Midbrain (tissue), 1 donor: ENCODE data around the gene SLC5A5.
A peak's percentile ranks its signal among the peaks of the same experiment; 100 is the strongest.
"Not testable (repeated sequence)": the region's sequence is repeated elsewhere in the genome, so short reads cannot be mapped to it uniquely, and the experiment has no call there.

ENCODE experiments used
- DNase-seq: peaks from one replicate; lab custom pipeline; 2025; lab: John Stamatoyannopoulos, UW

The SLC5A5 gene

DNA sequence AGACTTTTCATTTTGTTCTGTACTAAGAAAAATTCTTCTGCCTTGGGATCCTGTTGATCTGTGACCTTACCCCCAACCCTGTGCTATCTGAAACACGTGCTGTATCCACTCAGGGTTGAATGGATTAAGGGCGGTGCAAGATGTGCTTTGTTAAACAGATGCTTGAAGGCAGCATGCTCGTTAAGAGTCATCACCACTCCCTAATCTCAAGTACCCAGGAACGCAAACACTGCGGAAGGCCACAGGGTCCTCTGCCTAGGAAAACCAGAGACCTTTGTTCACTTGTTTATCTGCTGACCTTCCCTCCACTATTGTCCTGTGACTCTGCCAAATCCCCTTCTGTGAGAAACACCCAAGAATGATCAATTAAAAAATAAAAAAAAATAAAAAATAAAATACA, 47.4 kb downstream of the SLC5A5 start:
- DNase-seq = not testable (repeated sequence)

DNA sequence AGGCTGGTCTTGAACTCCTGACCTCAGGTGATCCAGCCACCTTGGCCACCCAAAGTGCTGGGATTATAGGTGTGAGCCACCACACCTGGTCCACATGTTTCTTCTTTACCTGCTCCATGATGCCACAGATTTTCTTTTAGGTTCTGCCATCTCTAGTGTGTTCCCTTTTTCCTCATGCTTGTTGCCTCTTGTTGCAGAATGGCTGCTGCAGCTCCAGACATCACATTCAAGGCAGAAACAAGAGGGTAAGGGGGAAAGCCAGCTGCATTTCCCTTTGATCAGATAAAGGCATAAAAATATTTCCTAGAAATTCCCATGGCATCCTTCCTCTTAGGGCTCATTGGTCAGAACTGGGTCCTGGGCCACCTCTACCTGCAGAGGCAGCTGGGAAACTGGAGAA, 48.8 kb downstream of the SLC5A5 start:
- no peak for DNase-seq

DNA sequence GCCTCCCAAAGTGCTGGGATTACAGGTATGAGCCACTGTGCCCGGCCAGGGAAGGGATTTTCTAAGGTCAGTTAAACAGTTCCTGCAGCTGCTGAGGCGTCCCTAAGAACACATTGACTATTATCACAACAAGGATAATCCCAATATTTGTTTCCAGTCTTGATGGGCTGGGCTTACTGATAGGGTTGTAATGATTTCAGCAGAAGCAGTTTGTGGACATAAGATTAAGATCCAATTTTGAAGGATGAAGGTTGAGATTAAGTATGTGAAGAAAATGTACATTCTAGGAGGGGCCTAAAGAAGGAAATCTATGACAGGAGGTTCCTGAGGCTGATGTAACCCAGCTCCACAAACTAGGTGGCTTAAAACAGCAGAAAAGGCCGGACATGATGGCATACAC, 50.4 kb downstream of the SLC5A5 start:
- no peak for DNase-seq

DNA sequence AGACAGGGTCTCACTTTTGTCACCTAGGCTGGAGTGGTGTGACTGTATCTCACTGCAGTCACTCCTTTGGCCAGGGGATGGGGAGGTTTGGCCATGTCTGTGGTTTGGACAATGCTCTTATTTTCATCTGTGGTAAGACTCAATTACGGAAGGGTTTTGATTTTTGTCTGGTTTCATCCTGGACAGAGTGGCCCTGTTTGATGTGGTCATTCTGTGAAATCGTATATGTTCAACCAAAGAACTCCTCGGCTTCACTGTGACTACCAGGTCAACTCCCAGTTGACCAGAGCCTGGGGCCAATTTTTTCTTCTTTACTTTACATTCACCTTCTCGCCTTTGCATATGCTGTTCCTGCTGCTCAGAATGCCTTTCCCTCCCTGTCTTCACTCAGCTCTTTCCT, 54.3 kb downstream of the SLC5A5 start:
- DNase-seq = no peak

DNA sequence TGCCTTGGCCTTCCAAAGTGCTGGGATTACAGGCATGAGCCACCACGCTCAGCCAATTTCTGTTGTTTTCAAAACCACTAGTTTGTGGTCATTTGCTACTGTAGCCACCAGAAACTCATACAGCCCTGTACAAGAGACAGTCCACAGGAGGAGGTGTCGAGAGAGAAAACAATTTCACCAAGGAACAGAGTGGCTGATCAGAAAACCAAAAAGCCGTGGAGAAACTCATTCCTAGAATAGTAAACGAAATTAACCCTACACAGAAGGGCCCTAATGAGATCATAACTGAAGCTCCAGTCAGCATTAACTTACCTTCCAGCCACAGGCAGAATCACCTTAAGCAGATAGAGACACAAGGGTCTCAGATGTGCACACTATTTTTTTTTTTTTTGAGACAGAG, 57.3 kb downstream of the SLC5A5 start:
- DNase-seq = no peak

DNA sequence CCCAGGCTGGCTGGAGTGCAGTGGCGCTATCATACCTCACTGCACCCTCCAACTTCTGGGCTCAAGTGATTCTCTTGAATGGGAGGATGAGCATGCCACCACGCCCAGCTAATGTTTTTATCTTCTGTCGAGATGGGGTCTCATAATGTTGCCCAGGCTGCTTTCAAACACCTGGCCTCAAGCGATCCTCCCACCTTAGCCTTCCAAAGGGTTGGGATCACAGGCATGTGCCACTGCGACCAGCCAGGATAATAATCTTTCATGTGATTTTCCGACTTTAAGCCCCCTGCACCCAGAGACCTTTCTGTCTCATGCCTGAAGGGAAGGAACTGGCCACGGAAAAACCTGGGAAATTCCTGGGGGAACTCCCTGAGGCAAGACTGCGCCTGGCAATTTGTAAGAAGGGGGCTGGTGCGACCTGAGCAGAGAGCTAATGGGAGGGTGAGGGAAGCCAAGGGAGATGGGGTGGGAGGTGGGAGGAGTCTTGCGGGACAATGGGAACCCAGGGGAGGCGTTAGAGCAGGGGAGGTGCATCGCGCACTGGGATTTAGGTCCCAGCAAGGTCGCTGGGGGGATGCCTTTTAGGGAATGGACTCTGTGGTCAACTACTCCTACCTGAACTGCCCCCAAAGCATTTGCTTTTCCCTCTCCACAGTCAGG, 59.9 kb downstream of the SLC5A5 start:
- DNase-seq = no peak

DNA sequence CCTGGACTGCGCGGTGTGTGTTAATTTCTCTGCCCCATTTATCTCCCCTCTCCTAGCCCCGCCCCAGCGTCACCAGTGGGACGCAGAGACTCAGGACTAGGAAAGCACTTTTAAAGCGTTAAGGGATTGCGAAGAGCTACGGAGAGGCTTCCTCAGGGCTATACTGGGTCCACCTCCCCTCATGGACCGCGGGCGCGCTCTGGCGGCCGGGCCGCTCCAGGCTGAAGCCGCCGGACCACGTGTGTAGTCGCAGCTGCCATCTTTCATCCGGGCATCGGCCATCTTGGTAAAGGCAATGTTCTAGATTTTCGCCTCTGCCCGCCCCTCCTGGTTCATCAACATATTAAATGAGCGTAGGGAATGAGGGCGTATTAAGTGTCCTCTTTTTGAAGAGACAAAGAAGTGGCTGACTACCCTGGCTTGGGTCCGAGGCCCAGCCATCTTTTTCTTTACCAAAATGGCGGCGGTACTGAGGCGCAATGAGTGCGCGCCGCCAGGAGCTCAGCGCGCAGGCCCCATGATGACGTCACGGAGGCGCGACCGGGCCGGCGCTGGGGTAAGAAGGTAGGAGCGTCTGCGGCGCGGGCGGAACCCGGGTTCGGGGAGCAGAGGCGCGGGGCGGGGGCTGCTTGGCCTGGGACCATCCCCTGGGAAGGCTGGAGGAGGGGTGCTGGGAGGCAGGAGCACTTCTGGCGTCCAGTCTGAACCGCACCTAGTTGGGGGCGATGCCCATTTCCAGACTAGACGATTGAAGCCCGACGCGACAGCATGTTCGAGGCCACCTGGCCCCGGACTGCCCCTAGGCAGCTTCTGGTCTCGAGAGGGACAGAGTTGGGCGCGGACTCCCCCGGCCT, 61.0 kb downstream of the SLC5A5 start, which contains the start of gene CCDC124:
CCDC124 (plus strand) TSS at position 531 of the 854 bp plus-strand sequence. CDS start 3,406 bp downstream, outside the sequence.
- peak; percentile 95 for DNase-seq

DNA sequence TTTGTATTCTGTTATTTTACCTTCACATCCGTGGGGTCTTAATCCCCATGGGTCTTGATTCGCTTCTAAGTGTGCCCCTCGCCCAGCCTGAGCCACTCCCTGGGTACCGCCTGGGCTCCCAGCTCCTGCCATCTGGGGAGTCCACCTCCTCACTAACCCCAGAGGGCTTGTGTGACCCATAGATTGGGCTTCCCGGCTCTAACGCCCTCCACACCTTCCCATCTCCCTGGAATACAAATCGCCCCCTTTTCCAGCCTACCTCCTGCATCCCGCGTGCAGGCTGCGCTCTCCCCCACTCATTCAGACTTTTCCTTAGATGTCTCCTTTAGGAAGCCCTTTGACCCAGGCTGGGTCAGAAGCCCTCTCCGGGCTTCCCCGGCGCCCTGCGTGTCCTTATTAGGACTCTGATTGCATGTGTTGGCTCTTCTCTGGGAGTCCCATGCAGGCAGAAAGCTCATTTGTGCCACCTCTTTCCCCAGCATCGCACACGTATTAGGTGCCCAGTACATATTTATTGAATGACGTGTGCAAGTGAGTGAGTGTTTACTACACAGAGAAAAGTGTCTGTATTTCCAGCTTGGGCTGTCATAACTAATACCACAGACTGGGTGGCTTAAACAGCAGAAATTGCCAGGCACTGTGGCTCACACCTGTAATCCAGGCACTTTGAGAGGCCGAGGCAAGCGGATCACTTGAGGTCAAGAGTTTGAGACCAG, 61.8 kb downstream of the SLC5A5 start:
- DNase-seq = no peak

DNA sequence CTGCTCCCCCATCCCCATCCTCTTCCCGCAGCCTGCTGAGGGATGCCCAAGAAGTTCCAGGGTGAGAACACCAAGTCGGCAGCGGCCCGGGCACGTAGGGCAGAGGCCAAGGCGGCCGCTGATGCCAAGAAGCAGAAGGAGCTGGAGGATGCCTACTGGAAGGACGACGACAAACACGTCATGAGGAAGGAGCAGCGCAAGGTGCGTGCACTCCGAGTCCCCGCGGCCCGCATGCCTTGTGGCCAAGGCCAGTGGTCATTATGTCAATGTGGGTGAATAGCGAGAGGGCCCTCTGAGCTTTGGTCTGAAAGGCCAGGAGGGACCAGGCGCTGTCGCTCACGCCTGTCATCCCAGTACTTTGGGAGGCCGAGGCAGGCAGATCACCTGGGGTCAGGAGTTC, 64.6 kb downstream of the SLC5A5 start:
- no peak for DNase-seq

DNA sequence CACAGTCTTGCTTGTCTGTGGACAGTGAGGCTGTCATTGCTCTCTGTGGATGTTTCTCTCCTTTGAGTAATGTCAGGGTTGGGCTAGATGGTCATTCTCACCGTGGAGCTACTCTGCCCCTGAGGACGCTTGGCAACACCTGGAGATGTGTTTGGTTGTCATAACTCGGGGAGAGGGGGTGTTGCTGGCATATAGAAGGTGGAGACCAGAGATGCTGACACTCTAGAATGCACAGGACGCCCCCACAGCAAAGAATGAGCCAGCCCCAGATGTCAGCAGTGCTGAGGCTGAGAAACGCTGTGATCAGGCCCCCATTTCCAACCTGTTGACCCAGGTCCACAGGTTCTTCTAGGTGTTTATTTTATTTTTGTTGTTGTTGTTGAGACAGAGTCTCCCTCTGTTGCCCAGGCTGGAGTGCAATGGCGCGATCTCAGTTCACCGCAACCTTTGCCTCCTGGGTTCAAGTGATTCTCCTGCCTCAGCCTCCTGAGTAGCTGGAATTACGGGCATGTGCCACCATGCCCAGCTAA, 65.7 kb downstream of the SLC5A5 start:
- no peak for DNase-seq

DNA sequence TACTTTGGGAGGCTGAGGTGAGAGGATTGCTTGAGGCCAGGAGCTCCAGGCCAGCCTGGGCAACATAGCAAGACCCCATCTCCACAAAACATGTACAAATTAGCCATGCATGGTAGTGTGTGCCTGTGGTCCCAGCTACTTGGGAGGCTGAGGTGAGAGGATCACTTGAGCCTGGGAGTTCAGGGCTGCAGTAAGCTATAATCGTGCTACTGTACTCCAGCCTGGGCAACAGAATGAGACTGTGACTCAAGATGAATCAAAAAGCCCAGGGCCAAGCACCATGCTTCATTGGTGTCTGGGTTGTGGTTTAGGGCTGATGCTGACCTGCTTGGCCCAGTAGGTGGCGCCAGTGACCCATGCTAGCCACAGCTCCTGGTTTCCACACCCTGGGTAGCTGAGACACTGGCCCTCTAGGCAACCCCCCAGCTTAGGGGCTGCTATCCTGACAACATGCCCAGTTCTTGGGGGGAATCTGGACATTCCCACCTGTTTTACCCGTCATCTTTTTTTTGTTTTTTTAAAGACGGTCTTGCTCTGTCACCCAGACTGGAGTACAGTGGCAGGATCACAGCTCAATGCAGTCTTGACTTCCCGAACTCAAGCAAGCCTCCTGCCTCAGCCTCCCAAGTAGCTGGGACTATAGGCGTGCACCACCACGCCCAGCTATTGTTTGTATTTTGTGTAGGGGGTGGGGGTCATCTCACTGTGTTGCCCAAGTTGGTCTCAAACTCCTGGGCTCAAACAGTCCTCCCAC, 66.5 kb downstream of the SLC5A5 start:
- peak; percentile 77 for DNase-seq

DNA sequence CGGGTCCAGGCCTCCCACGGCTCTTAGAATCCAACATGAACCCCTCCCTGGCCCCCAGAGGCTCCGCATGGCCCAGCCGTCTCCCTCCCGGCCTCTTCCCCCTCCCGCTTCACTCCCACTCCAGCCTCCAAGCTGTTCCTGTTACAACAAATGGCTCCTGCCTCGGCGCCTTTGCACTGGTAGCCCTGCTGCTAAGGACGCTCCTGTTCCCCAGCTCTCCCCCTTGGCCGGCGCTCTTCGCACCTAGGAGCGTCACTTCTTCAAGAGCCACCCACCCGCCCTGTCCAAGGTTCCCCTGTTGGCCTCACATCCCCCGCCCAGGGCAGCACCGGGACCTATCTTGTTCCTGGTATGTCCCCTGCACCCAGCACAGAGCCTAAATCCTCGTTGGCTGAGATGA, 70.4 kb downstream of the SLC5A5 start:
- no peak for DNase-seq

DNA sequence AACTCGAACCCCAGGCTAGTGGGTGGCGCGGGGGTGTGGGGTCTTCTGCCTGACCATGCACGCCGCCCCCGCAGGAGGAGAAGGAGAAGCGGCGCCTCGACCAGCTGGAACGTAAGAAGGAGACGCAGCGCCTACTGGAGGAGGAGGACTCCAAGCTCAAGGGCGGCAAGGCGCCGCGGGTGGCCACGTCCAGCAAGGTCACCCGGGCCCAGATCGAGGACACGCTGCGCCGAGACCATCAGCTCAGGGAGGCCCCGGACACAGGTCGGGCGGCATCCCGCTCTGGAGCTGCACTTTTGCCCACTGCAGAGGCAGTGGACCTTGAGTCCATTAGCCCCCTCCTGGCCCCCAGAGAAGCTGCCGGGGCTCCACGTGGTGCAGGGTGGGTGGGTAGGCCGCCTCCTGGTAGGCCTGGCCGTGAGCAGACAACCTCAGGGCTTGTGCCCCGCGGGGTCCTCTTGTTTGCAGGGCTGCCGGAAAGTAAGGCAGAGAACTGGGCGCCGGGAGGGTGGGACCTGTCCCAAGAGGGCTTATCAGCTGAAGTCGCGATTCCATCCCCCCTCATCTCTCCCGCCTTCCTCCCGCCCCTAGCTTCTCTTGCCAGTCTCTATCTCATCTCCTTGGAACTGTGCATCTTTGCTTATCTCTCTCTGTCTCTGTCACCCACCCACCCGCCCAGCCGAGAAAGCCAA, 71.0 kb downstream of the SLC5A5 start:
- no peak for DNase-seq

DNA sequence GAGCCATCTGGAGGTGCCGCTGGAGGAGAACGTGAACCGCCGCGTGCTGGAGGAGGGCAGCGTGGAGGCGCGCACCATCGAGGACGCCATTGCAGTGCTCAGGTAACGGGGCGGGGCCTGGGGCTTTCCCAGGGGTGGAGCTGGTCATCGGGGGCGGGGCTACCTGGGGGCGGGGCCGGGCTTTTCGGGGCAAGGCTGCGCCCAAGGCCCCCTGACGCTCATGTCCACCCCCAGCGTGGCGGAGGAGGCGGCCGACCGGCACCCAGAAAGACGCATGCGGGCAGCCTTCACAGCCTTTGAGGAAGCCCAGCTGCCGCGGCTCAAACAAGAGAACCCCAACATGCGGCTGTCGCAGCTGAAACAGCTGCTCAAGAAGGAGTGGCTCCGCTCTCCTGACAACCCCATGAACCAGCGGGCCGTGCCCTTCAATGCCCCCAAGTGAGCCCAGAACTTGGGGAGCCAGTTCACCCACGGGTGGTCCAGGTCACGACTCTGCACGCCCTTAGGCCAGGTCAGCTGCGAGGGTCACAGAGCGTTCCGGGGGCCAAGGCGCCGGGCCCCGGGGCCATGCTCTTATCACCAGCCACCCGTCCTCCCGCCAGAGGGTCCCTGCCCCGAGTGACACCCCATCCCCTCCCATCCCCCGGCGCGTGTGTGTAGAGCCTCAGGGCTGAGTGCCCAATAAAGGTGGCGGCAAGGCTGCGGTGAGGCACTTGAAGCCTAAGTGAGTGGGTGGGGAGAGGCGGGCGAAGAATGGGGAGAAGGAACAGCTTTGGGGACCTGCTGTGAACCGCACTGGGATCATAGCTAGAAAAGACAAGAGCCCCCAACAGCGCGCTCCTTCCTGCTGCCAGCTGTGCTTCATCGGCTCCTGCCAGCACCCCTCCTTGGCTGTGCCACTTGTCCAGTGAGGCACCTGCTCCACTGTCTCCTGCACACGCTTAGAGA, 71.8 kb downstream of the SLC5A5 start:
- no peak for DNase-seq

DNA sequence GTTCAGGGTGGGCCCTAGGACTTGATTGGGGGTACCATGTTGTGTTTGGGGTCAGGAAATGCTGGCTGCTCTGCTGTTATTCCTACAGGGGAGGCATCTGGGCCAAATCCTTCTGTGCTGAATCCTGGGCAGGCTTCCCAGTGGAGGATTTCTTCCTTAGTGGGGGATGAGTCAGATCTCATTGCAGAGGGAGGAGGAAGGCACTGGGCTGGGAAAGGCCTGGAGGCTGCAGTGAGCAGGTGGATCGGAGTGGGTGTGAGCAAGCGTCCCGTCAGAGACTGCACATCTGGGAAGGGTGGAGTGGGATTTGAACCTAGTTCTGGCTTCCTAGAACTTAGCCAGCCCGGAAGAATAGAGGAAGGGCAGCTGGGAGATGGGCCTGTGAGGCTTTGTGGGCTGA, 72.6 kb downstream of the SLC5A5 start:
- DNase-seq = no peak
